ENCODE data around the gene NCF2.

NCF2 gene

DNA sequence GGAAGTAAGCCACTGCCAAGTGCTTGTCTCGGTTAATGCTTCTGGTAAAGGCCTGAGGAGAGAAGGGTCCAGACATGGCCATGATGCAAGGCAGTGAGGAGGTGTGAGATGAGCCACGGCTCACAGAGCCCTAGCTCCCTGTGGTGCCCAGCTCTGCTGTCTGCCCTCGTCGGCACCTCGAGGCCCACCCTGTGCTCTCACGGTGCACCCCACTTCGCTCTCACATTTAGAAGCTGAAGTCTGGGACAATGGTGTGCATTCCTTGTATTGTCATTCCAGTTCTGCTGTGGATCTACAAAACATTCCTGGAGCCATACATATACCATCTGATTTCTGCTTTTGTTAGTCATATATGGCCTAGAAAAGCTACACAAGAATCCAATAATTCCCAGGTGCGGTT lies 3.3 kb downstream of the NCF2 start:
- no peak overlapping the region for H2BK5ac ChIP-seq (ENCODE audit: low read length)
- WGBS, 2 donors (ENCODE audit: extremely low coverage in 2 of 2, insufficient read length in 2 of 2, insufficient replicate concordance in 1 of 2) = no CpG with 5 or more reads among the region's 8 CpGs

DNA sequence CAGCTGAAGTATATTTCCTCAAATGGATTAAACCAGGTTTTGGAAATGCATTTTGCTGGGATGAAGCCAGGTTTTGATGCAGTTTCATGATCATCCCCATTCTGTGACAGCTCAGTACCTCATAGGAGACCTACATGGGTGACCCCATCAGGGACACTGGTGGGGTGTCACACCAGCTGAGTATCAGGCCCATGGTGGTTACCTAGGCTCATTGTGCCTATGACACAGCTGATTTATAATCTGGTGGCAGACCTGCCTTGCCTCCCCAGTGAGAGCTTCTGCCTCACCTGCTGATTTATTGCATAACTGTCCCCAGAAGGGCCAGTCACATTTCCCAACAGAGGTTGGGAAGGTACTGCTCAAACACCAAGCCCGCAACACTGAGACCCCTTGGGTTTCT lies 3.8 kb downstream of the NCF2 start:
- Histone ChIP-seq H3K4me1 (ENCODE audit: control insufficient read depth in 2 of 2, insufficient read depth in 1 of 2, low read depth in 1 of 2, low read length in 2 of 2) (peaks cover 0 to 4% of the 10 kb centered on the region in 2 donors), H3K23ac (ENCODE audit: low read depth, low read length, poor library complexity) (no peak overlapping the region), H2AK5ac (ENCODE audit: low read depth, low read length) (no peak overlapping the region), H3K18ac (ENCODE audit: low read length) (no peak overlapping the region), H3K36me3 (replicated peaks in 1 of 2; ENCODE audit: control insufficient read depth in 2 of 2, insufficient read depth in 2 of 2, low read length in 2 of 2) (no peaks in the 10 kb centered on the region), H3K9ac (ENCODE audit: low read depth, low read length, poor library complexity) (no peak overlapping the region), H3K14ac (ENCODE audit: low read length) (no peak overlapping the region), H2AFZ (ENCODE audit: low read length) (no peak overlapping the region), H2BK5ac (ENCODE audit: low read length) (no peak overlapping the region), H2BK15ac (ENCODE audit: low read length) (no peak overlapping the region), H3K27ac (replicated peaks; ENCODE audit: low read length) (no peak overlapping the region), H2BK12ac (ENCODE audit: low read length) (no peak overlapping the region), H4K91ac (ENCODE audit: low read depth, low read length, poor library complexity) (no peak overlapping the region), H3K79me1 (ENCODE audit: low read depth, low read length) (no peaks in the 10 kb centered on the region), H3K4me3 (ENCODE audit: low read length in 2 of 2) (no peak overlapping the region), H3K27me3 (ENCODE audit: control insufficient read depth in 3 of 3, insufficient read depth in 3 of 3, low read depth in 1 of 3, low read length in 3 of 3) (peaks cover 0 to 3% (median 0%) of the 10 kb centered on the region in 3 experiments), H3K4me2 (ENCODE audit: insufficient read depth, low read length, poor library complexity, severe bottlenecking) (no peak overlapping the region), H2BK120ac (ENCODE audit: low read depth, low read length) (no peak overlapping the region), H3K4ac (ENCODE audit: low read length) (no peak overlapping the region), H3K9me3 (replicated peaks in 1 of 2; ENCODE audit: control insufficient read depth in 2 of 2, insufficient read depth in 1 of 2, low read depth in 1 of 2, low read length in 2 of 2) (peaks cover 0 to 2% of the 10 kb centered on the region in 2 donors), H4K8ac (ENCODE audit: low read depth, low read length) (no peak overlapping the region)
- WGBS, 2 donors (ENCODE audit: extremely low coverage in 2 of 2, insufficient read length in 2 of 2, insufficient replicate concordance in 1 of 2) = no CpG with 5 or more reads among the region's 1 CpG
- DNase-seq (ENCODE audit: low spot score) = no peak

More for the DNA sequence above, 3.3 kb downstream of the NCF2 start:
- Histone ChIP-seq H3K4me2 (ENCODE audit: insufficient read depth, low read length, poor library complexity, severe bottlenecking) (no peak overlapping the region), H3K27ac (replicated peaks; ENCODE audit: low read length) (no peak overlapping the region), H4K8ac (ENCODE audit: low read depth, low read length) (no peak overlapping the region), H3K23ac (ENCODE audit: low read depth, low read length, poor library complexity) (no peak overlapping the region), H3K18ac (ENCODE audit: low read length) (no peak overlapping the region), H4K91ac (ENCODE audit: low read depth, low read length, poor library complexity) (no peak overlapping the region), H3K27me3 (ENCODE audit: control insufficient read depth in 3 of 3, insufficient read depth in 3 of 3, low read depth in 1 of 3, low read length in 3 of 3) (peaks cover 0 to 5% (median 0%) of the 10 kb centered on the region in 3 experiments), H3K4me3 (ENCODE audit: low read length in 2 of 2) (no peak overlapping the region), H2AFZ (ENCODE audit: low read length) (no peak overlapping the region), H2AK5ac (ENCODE audit: low read depth, low read length) (no peak overlapping the region), H3K14ac (ENCODE audit: low read length) (no peak overlapping the region), H3K9ac (ENCODE audit: low read depth, low read length, poor library complexity) (no peak overlapping the region), H3K79me1 (ENCODE audit: low read depth, low read length) (no peaks in the 10 kb centered on the region), H2BK15ac (ENCODE audit: low read length) (no peak overlapping the region), H3K4ac (ENCODE audit: low read length) (no peak overlapping the region), H3K4me1 (ENCODE audit: control insufficient read depth in 2 of 2, insufficient read depth in 1 of 2, low read depth in 1 of 2, low read length in 2 of 2) (peaks cover 0 to 4% of the 10 kb centered on the region in 2 donors), H3K36me3 (replicated peaks in 1 of 2; ENCODE audit: control insufficient read depth in 2 of 2, insufficient read depth in 2 of 2, low read length in 2 of 2) (no peaks in the 10 kb centered on the region), H2BK12ac (ENCODE audit: low read length) (no peak overlapping the region), H3K9me3 (replicated peaks in 1 of 2; ENCODE audit: control insufficient read depth in 2 of 2, insufficient read depth in 1 of 2, low read depth in 1 of 2, low read length in 2 of 2) (peaks cover 0 to 2% of the 10 kb centered on the region in 2 donors), H2BK120ac (ENCODE audit: low read depth, low read length) (no peak overlapping the region)
- no peak for DNase-seq (ENCODE audit: low spot score)

DNA sequence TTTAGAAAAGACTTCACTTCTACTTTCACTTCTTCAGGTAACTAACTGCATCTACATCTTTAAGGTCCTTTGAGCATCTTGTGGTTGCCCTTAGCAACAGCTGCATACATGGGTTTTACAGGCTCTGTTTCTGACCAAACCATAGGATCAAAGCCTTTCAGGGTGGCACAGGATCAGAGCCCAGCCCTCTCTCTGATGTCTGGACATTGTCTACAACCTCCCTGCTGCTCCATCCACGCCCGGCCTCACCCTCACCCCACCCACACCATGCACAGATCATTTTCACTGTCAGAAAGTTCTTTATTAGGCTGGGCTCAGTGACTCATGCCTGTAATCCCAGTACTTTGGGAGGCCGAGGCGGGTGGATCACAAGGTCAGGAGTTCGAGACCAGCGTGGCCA lies 5.2 kb downstream of the NCF2 start:
- Histone ChIP-seq H3K14ac (ENCODE audit: low read length) (no peak overlapping the region), H4K91ac (ENCODE audit: low read depth, low read length, poor library complexity) (no peak overlapping the region), H3K9me3 (replicated peaks in 1 of 2; ENCODE audit: control insufficient read depth in 2 of 2, insufficient read depth in 1 of 2, low read depth in 1 of 2, low read length in 2 of 2) (peaks cover 0 to 2% of the 10 kb centered on the region in 2 donors), H3K4me3 (ENCODE audit: low read length in 2 of 2) (no peak overlapping the region), H3K27ac (replicated peaks; ENCODE audit: low read length) (no peak overlapping the region), H3K18ac (ENCODE audit: low read length) (no peak overlapping the region), H3K23ac (ENCODE audit: low read depth, low read length, poor library complexity) (no peak overlapping the region), H2AFZ (ENCODE audit: low read length) (no peak overlapping the region), H2BK12ac (ENCODE audit: low read length) (no peak overlapping the region), H2BK5ac (ENCODE audit: low read length) (no peak overlapping the region), H2BK120ac (ENCODE audit: low read depth, low read length) (no peak overlapping the region), H3K4ac (ENCODE audit: low read length) (no peak overlapping the region), H3K79me1 (ENCODE audit: low read depth, low read length) (no peaks in the 10 kb centered on the region), H3K4me2 (ENCODE audit: insufficient read depth, low read length, poor library complexity, severe bottlenecking) (no peak overlapping the region), H3K9ac (ENCODE audit: low read depth, low read length, poor library complexity) (no peak overlapping the region), H2AK5ac (ENCODE audit: low read depth, low read length) (no peak overlapping the region), H3K4me1 (ENCODE audit: control insufficient read depth in 2 of 2, insufficient read depth in 1 of 2, low read depth in 1 of 2, low read length in 2 of 2) (peaks cover 0 to 4% of the 10 kb centered on the region in 2 donors), H3K27me3 (ENCODE audit: control insufficient read depth in 3 of 3, insufficient read depth in 3 of 3, low read depth in 1 of 3, low read length in 3 of 3) (peaks cover 0 to 3% (median 0%) of the 10 kb centered on the region in 3 experiments), H4K8ac (ENCODE audit: low read depth, low read length) (no peak overlapping the region), H2BK15ac (ENCODE audit: low read length) (no peak overlapping the region), H3K36me3 (replicated peaks in 1 of 2; ENCODE audit: control insufficient read depth in 2 of 2, insufficient read depth in 2 of 2, low read length in 2 of 2) (no peaks in the 10 kb centered on the region)
- WGBS, 2 donors (ENCODE audit: extremely low coverage in 2 of 2, insufficient read length in 2 of 2, insufficient replicate concordance in 1 of 2) = no CpG with 5 or more reads among the region's 6 CpGs
- DNase-seq (ENCODE audit: low spot score) = no peak

DNA sequence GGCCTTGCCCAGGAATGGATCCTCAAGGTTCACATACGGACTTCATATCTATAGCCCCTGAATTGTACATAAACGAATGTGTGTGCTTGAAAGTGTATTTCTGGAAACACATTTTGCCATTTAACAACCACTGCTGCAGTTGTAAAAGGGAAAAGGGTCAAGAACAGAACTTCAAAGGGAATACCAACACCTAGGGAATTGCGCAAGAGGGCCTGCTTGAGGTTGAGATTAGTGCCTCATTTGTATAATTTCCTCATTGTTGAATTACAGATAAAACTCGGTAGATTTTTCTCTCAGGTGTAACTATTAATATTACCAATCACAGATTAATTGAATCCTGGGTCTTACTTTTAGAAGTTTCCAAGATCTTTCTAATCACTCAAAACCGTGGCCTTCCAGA lies 6.1 kb downstream of the NCF2 start:
- Histone ChIP-seq H3K9me3 (replicated peaks in 1 of 2; ENCODE audit: control insufficient read depth in 2 of 2, insufficient read depth in 1 of 2, low read depth in 1 of 2, low read length in 2 of 2) (peaks cover 0 to 2% of the 10 kb centered on the region in 2 donors), H3K36me3 (replicated peaks in 1 of 2; ENCODE audit: control insufficient read depth in 2 of 2, insufficient read depth in 2 of 2, low read length in 2 of 2) (no peaks in the 10 kb centered on the region), H3K4me1 (ENCODE audit: control insufficient read depth in 2 of 2, insufficient read depth in 1 of 2, low read depth in 1 of 2, low read length in 2 of 2) (peaks cover 0 to 4% of the 10 kb centered on the region in 2 donors), H2AFZ (ENCODE audit: low read length) (no peak overlapping the region), H2BK12ac (ENCODE audit: low read length) (no peak overlapping the region), H3K18ac (ENCODE audit: low read length) (no peak overlapping the region), H3K9ac (ENCODE audit: low read depth, low read length, poor library complexity) (no peak overlapping the region), H3K4ac (ENCODE audit: low read length) (no peak overlapping the region), H2BK120ac (ENCODE audit: low read depth, low read length) (no peak overlapping the region), H3K23ac (ENCODE audit: low read depth, low read length, poor library complexity) (no peak overlapping the region), H3K4me3 (ENCODE audit: low read length in 2 of 2) (no peak overlapping the region), H3K14ac (ENCODE audit: low read length) (no peak overlapping the region), H2AK5ac (ENCODE audit: low read depth, low read length) (no peak overlapping the region), H2BK15ac (ENCODE audit: low read length) (no peak overlapping the region), H3K4me2 (ENCODE audit: insufficient read depth, low read length, poor library complexity, severe bottlenecking) (no peak overlapping the region), H4K91ac (ENCODE audit: low read depth, low read length, poor library complexity) (no peak overlapping the region), H4K8ac (ENCODE audit: low read depth, low read length) (no peak overlapping the region), H3K79me1 (ENCODE audit: low read depth, low read length) (no peaks in the 10 kb centered on the region), H3K27me3 (ENCODE audit: control insufficient read depth in 3 of 3, insufficient read depth in 3 of 3, low read depth in 1 of 3, low read length in 3 of 3) (peaks cover 0 to 3% (median 0%) of the 10 kb centered on the region in 3 experiments), H3K27ac (replicated peaks; ENCODE audit: low read length) (no peak overlapping the region), H2BK5ac (ENCODE audit: low read length) (no peak overlapping the region)
- no CpG with 5 or more reads among the region's 5 CpGs for WGBS, 2 donors (ENCODE audit: extremely low coverage in 2 of 2, insufficient read length in 2 of 2, insufficient replicate concordance in 1 of 2)
- DNase-seq (ENCODE audit: low spot score) = no peak
